ENCODE measurements around the gene NIFK. TPM values are rescaled to one million over a fixed set of nuclear protein-coding genes. Genes with fewer than 3 reads are reported as not detected.

Gene NIFK
- polyA plus RNA-seq, 1 of the 3 experiments (the other 2 are of a cell fraction): 17.0 TPM

DNA sequence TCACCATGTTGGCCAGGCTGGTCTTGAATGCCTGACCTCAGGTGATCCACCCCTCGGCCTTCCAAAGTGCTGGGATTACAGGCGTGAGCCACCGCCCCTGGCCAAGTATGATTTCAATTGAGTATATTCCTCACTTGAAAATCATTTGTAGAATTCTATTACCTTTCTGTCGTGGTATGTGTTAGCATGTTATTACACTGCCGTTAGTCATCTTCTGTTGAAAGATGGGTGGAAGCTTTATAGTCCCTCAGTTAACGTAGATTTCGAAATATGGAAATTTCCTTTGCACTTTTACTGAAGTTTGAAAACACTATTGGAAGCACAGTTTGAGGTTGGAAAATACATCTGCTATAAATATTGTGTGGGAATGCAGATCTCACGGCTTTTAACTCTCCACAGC is 14.7 kb downstream of the NIFK start:
- ChIA-PET POLR2A (no interaction called here), CTCF (interaction anchor here (1.4 to 2.0 kb wide), 5 partner anchors 191 to 627 kb away, joined by 3 to 5 read pairs (median 4); partner anchors contain the start of gene RNU4ATAC)
- Histone ChIP-seq H3F3A (replicated peaks; ENCODE audit: insufficient read depth) (peaks cover 27% of the 10 kb centered on the region), H3K79me2 (ENCODE audit: insufficient read depth) (no peaks in the 10 kb centered on the region), H3K9me2 (no peaks in the 10 kb centered on the region), H3K9me3 (no peaks in the 10 kb centered on the region), H3K27ac (ENCODE audit: low read depth in 2 of 2, low read length in 1 of 2) (peak overlapping the region in 1 of 2 experiments; percentile 64; a peak in 2 of 4 replicates), H3K27me3 (ENCODE audit: insufficient read depth) (no peaks in the 10 kb centered on the region), H2AFZ (ENCODE audit: low read depth) (peak overlapping the region; percentile 14), H3K36me3 (replicated peaks in 1 of 2; ENCODE audit: control insufficient read depth in 1 of 2, insufficient read depth in 2 of 2, low read length in 1 of 2) (peaks cover under 1 to 7% of the 10 kb centered on the region in 2 experiments), H3K9ac (peak overlapping the region; percentile 18; the same call in 1 of the 2 replicates), H4K20me1 (ENCODE audit: insufficient read depth) (no peaks in the 10 kb centered on the region), H3K4me1 (ENCODE audit: control insufficient read depth in 1 of 2, insufficient read depth in 2 of 2, low read depth in 1 of 2, low read length in 1 of 2) (no peaks in the 10 kb centered on the region), H3K4me3 (ENCODE audit: low read depth in 2 of 2, low read length in 1 of 2) (0 out of 4 replicates have a peak overlapping the region, but pooled peaks of 1 of the 2 experiments have one; percentile 9), H3K4me2 (peak overlapping the region; percentile 24; the same call in 1 of the 2 replicates)
- WGBS (ENCODE audit: low lambda C conversion rate): 37% methylated on average over 8 of the region's 8 CpGs
- TF ChIP-seq FOSL2 (IDR thresholded peaks at IDR 0.05; ENCODE audit: borderline replicate concordance, low read depth) (peak; percentile 19; the same call in 1 of the 2 replicates), TCF12 (IDR thresholded peaks at IDR 0.05) (peak; percentile 20; the same call in 1 of the 2 replicates), TEAD4 (IDR thresholded peaks at IDR 0.05; ENCODE audit: borderline replicate concordance, insufficient read depth) (peak; percentile 24; the same call in 1 of the 2 replicates)
- TF ChIP-seq, protein P1, sequence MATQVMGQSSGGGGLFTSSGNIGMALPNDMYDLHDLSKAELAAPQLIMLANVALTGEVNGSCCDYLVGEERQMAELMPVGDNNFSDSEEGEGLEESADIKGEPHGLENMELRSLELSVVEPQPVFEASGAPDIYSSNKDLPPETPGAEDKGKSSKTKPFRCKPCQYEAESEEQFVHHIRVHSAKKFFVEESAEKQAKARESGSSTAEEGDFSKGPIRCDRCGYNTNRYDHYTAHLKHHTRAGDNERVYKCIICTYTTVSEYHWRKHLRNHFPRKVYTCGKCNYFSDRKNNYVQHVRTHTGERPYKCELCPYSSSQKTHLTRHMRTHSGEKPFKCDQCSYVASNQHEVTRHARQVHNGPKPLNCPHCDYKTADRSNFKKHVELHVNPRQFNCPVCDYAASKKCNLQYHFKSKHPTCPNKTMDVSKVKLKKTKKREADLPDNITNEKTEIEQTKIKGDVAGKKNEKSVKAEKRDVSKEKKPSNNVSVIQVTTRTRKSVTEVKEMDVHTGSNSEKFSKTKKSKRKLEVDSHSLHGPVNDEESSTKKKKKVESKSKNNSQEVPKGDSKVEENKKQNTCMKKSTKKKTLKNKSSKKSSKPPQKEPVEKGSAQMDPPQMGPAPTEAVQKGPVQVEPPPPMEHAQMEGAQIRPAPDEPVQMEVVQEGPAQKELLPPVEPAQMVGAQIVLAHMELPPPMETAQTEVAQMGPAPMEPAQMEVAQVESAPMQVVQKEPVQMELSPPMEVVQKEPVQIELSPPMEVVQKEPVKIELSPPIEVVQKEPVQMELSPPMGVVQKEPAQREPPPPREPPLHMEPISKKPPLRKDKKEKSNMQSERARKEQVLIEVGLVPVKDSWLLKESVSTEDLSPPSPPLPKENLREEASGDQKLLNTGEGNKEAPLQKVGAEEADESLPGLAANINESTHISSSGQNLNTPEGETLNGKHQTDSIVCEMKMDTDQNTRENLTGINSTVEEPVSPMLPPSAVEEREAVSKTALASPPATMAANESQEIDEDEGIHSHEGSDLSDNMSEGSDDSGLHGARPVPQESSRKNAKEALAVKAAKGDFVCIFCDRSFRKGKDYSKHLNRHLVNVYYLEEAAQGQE (IDR thresholded peaks at IDR 0.05; ENCODE audit: low read depth, low read length): no peak
- no peak for DNase-seq

DNA sequence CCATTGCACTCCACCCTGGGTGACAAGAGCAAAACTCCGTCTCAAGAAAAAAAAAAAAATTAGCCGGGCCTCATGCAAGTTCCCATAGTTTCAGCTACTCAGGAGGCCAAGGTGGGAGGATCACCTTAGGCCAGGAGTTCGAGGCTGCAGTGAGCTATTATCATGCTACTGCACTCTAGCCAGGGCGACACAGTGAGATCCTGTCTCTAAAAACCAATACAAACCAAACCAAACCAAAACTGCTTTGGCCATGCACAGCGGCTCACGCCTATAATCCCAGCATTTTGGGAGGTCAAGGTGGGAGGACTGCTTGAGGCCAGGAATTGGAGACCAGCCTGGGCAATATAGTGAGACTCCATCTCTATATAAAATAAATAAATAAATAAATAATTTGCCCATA is 19.1 kb downstream of the NIFK start:
- no peaks in the 10 kb centered on the region for H3K9me3 ChIP-seq
- H3F3A ChIP-seq (replicated peaks; ENCODE audit: insufficient read depth): peaks cover 6% of the 10 kb centered on the region
- no peaks in the 10 kb centered on the region for H3K36me3 ChIP-seq (replicated peaks in 1 of 2; ENCODE audit: control insufficient read depth in 1 of 2, insufficient read depth in 2 of 2, low read length in 1 of 2)
- CTCF ChIA-PET: interaction anchor here (0.9 to 3.7 kb wide), 12 partner anchors 13 to 618 kb away, joined by 3 to 38 read pairs (median 3); partner anchors contain the start of gene RNU4ATAC
- TF ChIP-seq, protein P2, sequence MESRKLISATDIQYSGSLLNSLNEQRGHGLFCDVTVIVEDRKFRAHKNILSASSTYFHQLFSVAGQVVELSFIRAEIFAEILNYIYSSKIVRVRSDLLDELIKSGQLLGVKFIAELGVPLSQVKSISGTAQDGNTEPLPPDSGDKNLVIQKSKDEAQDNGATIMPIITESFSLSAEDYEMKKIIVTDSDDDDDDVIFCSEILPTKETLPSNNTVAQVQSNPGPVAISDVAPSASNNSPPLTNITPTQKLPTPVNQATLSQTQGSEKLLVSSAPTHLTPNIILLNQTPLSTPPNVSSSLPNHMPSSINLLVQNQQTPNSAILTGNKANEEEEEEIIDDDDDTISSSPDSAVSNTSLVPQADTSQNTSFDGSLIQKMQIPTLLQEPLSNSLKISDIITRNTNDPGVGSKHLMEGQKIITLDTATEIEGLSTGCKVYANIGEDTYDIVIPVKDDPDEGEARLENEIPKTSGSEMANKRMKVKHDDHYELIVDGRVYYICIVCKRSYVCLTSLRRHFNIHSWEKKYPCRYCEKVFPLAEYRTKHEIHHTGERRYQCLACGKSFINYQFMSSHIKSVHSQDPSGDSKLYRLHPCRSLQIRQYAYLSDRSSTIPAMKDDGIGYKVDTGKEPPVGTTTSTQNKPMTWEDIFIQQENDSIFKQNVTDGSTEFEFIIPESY (IDR thresholded peaks at IDR 0.05; ENCODE audit: borderline replicate concordance, low read depth): no peak
- TF ChIP-seq, protein P3, sequence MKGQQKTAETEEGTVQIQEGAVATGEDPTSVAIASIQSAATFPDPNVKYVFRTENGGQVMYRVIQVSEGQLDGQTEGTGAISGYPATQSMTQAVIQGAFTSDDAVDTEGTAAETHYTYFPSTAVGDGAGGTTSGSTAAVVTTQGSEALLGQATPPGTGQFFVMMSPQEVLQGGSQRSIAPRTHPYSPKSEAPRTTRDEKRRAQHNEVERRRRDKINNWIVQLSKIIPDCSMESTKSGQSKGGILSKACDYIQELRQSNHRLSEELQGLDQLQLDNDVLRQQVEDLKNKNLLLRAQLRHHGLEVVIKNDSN (IDR thresholded peaks at IDR 0.05; ENCODE audit: borderline replicate concordance, low read depth): no peak
- no peak for TF ChIP-seq ELF1 (IDR thresholded peaks at IDR 0.05)
- TF ChIP-seq, protein P4, sequence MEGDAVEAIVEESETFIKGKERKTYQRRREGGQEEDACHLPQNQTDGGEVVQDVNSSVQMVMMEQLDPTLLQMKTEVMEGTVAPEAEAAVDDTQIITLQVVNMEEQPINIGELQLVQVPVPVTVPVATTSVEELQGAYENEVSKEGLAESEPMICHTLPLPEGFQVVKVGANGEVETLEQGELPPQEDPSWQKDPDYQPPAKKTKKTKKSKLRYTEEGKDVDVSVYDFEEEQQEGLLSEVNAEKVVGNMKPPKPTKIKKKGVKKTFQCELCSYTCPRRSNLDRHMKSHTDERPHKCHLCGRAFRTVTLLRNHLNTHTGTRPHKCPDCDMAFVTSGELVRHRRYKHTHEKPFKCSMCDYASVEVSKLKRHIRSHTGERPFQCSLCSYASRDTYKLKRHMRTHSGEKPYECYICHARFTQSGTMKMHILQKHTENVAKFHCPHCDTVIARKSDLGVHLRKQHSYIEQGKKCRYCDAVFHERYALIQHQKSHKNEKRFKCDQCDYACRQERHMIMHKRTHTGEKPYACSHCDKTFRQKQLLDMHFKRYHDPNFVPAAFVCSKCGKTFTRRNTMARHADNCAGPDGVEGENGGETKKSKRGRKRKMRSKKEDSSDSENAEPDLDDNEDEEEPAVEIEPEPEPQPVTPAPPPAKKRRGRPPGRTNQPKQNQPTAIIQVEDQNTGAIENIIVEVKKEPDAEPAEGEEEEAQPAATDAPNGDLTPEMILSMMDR (IDR thresholded peaks at IDR 0.05): no peak
- no peak for TF ChIP-seq EP300 (IDR thresholded peaks at IDR 0.05; ENCODE audit: borderline replicate concordance in 1 of 2, low read depth in 1 of 2, low read length in 1 of 2)
- TF ChIP-seq RXRA (IDR thresholded peaks at IDR 0.05; ENCODE audit: borderline replicate concordance, low read depth): no peak
- TF ChIP-seq MEF2A (IDR thresholded peaks at IDR 0.05; ENCODE audit: borderline replicate concordance, low read depth): no peak
- TF ChIP-seq, protein P5, sequence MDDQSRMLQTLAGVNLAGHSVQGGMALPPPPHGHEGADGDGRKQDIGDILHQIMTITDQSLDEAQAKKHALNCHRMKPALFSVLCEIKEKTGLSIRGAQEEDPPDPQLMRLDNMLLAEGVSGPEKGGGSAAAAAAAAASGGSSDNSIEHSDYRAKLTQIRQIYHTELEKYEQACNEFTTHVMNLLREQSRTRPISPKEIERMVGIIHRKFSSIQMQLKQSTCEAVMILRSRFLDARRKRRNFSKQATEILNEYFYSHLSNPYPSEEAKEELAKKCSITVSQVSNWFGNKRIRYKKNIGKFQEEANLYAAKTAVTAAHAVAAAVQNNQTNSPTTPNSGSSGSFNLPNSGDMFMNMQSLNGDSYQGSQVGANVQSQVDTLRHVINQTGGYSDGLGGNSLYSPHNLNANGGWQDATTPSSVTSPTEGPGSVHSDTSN (IDR thresholded peaks at IDR 0.05): no peak
- no peak for TF ChIP-seq FOSL2 (IDR thresholded peaks at IDR 0.05; ENCODE audit: borderline replicate concordance, low read depth)
- no peak for TF ChIP-seq TEAD4 (IDR thresholded peaks at IDR 0.05; ENCODE audit: borderline replicate concordance, insufficient read depth)
- TF ChIP-seq, protein P6, sequence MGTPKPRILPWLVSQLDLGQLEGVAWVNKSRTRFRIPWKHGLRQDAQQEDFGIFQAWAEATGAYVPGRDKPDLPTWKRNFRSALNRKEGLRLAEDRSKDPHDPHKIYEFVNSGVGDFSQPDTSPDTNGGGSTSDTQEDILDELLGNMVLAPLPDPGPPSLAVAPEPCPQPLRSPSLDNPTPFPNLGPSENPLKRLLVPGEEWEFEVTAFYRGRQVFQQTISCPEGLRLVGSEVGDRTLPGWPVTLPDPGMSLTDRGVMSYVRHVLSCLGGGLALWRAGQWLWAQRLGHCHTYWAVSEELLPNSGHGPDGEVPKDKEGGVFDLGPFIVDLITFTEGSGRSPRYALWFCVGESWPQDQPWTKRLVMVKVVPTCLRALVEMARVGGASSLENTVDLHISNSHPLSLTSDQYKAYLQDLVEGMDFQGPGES (IDR thresholded peaks at IDR 0.05; ENCODE audit: low read depth, low read length): no peak
- no peak overlapping the region for H3K4me3 ChIP-seq (ENCODE audit: low read depth in 2 of 2, low read length in 1 of 2)
- no peak for DNase-seq
- POLR2A ChIA-PET: interaction anchor here (1.5 kb wide), 1 partner anchor 187 kb away, joined by 10 read pairs; the partner anchor contains the start of gene RNU4ATAC
- 92% methylated on average over 6 of the region's 6 CpGs for WGBS (ENCODE audit: low lambda C conversion rate)
- no peak overlapping the region for H2AFZ ChIP-seq (ENCODE audit: low read depth)
- no peak overlapping the region for H3K4me2 ChIP-seq
- H3K4me1 ChIP-seq (ENCODE audit: control insufficient read depth in 1 of 2, insufficient read depth in 2 of 2, low read depth in 1 of 2, low read length in 1 of 2): no peaks in the 10 kb centered on the region
- H3K79me2 ChIP-seq (ENCODE audit: insufficient read depth): no peaks in the 10 kb centered on the region
- no peaks in the 10 kb centered on the region for H3K9me2 ChIP-seq
- no peak overlapping the region for H3K9ac ChIP-seq
- H3K27me3 ChIP-seq (ENCODE audit: insufficient read depth): no peaks in the 10 kb centered on the region
- H3K27ac ChIP-seq (ENCODE audit: low read depth in 2 of 2, low read length in 1 of 2): no peak overlapping the region
- H4K20me1 ChIP-seq (ENCODE audit: insufficient read depth): no peaks in the 10 kb centered on the region
